ENCODE measurements around the gene HAX1.

GRCh38 chr1:154316704-154317103 lies 44.3 kb downstream of the HAX1 start:
- TF ChIP-seq POLR2A (IDR thresholded peaks at IDR 0.05; ENCODE audit: low read length) (no peak), GATA1 (IDR thresholded peaks at IDR 0.05; ENCODE audit: low read depth, low read length) (no peak)
